Prostate gland (tissue), 2 donors: ENCODE data around the gene BRCC3. TPM values are rescaled to one million over a fixed set of nuclear protein-coding genes. Genes with fewer than 3 reads are reported as not detected.

Experiments
- DNase-seq: peaks from one replicate; pipeline ENCODE4 v3.0.0-alpha.2; 2019; ENCODE audit warnings: low spot score
- H3K27ac ChIP-seq, 2 donors: fragments of 200-600 bp; sonication (generic); 2 replicates each; pipeline ENCODE4 v1.5.1; 2017 to 2019
- H3K27me3 ChIP-seq: fragments of 200-600 bp; sonication (generic); replicated peaks from 2 replicates; pipeline ENCODE4 v1.5.1; 2019; ENCODE audit not compliant: insufficient read depth
- H3K36me3 ChIP-seq, 2 donors: fragments of 200-600 bp; sonication (generic); 1 replicate in 1 of 2; 2 replicates in 1 of 2; pipeline versions ENCODE4 v1.5.1 to v1.8.1; 2017 to 2019
- H3K4me1 ChIP-seq: fragments of 200-600 bp; sonication (generic); replicated peaks from 2 replicates; pipeline ENCODE4 v1.5.1; 2019
- H3K4me3 ChIP-seq, 2 donors: fragments of 200-600 bp; sonication (generic); 2 replicates each; pipeline ENCODE4 v1.5.1; 2017 to 2019
- H3K9me3 ChIP-seq: fragments of 200-600 bp; sonication (generic); 2 replicates; pipeline ENCODE4 v1.5.1; 2017
- CTCF ChIP-seq, 4 experiments: fragments of 200-600 bp in 2 of 4; fragments of 450-650 bp in 2 of 4; sonication (generic) in 2 of 4; IDR thresholded peaks; 1 replicate in 3 of 4; 2 replicates in 1 of 4; pipeline ENCODE4 v1.5.1; 2016 to 2019; ENCODE audit warnings: antibody characterized with exemption in 4 of 4, mild to moderate bottlenecking in 2 of 4, moderate library complexity in 2 of 4
- POLR2A ChIP-seq: fragments of 450-650 bp; IDR thresholded peaks from one replicate; pipeline ENCODE4 v1.6.1; 2016; ENCODE audit warnings: antibody characterized with exemption, mild to moderate bottlenecking
- POLR2AphosphoS5 ChIP-seq: sonication (generic); formaldehyde crosslinking; IDR thresholded peaks from one replicate; pipeline ENCODE4 v1.6.1; 2017; ENCODE audit warnings: antibody characterized with exemption
- WGBS: methylation state at CpG from one replicate; pipeline ENCODE4 v1.1.5; 2018; 5-methylcytosine and 5-hydroxymethylcytosine counted together
- intact Hi-C: fragments of 100-400 bp; cut with DNase I; formaldehyde crosslinking; loops from one replicate; pipeline ENCODE4 v1.14.2; 2022
- total RNA-seq, 2 donors: library from RNA; depleted of rRNA; stranded (reverse); fragments of >200 nt; gene quantifications; one replicate each; pipeline ENCODE4 v1.1.0, GENCODE V29; 2016

BRCC3 gene
- total RNA-seq, 2 donors from 2014 or later = 10.0 to 19.3 TPM

- no peaks in the 10 kb centered on the region for H3K27me3 ChIP-seq
- intact Hi-C loops = no loop called here
- H3K4me3 ChIP-seq = no peak overlapping the region
- no peaks in the 10 kb centered on the region for H3K36me3 ChIP-seq
- WGBS = 85% methylated on average over 2 of the region's 5 CpGs
- H3K27ac ChIP-seq = no peak overlapping the region
- no peaks in the 10 kb centered on the region for H3K9me3 ChIP-seq
- TF ChIP-seq POLR2A (no peak), POLR2AphosphoS5 (no peak), CTCF (IDR thresholded peaks at IDR 0.05) (no peak)
- no peak for DNase-seq
- no peaks in the 10 kb centered on the region for H3K4me1 ChIP-seq
Measured at GRCh38 chrX:155031657-155032056, 39.7 kb upstream of the BRCC3 start.

DNA sequence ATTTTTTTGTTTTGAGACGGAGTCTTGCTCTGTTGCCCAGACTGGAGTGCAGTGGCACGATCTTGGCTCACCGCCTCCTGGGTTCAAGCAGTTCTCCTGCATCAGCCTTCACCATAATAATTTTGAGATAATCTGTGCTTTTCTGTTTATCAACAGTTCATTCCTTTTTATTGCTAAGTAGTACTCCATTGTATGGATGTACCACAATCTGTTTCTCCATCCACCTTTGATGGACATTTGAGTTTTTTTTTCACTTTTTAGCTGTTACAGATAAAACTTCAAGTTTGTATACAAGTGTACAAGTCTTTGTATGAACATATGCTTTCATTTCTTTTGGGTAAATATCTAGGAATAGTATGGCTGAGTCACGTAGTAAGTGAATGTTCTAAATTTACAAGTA lies 35.6 kb upstream of the BRCC3 start:
- 96% methylated on average over 4 of the region's 4 CpGs for WGBS
- no peaks in the 10 kb centered on the region for H3K4me1 ChIP-seq
- intact Hi-C loops = no loop called here

DNA sequence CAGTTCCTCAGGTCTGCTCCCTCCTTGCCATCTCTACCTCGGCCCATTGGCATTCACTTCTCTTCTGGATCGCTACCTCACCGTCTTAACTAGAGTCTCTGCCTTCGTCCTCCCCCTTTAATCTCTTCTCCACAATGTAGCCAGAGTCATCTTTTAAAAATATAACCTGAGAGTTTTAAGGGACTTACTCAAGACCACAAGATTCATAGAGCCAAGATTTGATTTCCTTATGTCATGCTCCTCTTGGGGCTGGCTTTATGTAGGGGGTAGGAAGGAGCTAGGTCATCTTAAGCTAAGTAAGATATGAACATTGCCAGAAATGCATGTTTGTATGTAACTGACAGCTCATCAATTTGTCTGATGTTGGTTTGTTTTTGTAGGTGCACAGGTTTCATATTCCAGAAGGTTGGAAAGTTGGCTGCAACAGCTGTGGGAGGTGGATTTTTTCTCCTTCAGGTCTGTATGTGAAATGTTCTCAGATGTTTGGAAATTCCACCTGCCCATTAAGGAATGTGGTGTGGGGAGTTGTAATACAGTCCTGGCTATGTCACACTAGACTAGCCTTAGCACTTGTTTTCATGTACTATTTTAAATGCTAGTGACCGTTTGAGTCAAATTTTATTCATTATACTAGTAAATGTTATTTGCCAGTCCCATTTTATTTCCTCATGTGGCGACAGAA lies 25.0 kb upstream of the BRCC3 start:
- no peaks in the 10 kb centered on the region for H3K36me3 ChIP-seq
- no peaks in the 10 kb centered on the region for H3K9me3 ChIP-seq
- H3K27ac ChIP-seq = no peak overlapping the region
- intact Hi-C loops = no loop called here
- 87% methylated on average over 6 of the region's 6 CpGs for WGBS
- no peak for DNase-seq
- H3K4me3 ChIP-seq = no peak overlapping the region
- TF ChIP-seq POLR2A (no peak), CTCF (IDR thresholded peaks at IDR 0.05) (no peak), POLR2AphosphoS5 (no peak)
- no peaks in the 10 kb centered on the region for H3K4me1 ChIP-seq
- no peaks in the 10 kb centered on the region for H3K27me3 ChIP-seq

More for the DNA sequence above, 35.6 kb upstream of the BRCC3 start:
- Histone ChIP-seq H3K4me3 (no peak overlapping the region), H3K27ac (no peak overlapping the region), H3K9me3 (no peaks in the 10 kb centered on the region), H3K36me3 (no peaks in the 10 kb centered on the region), H3K27me3 (no peaks in the 10 kb centered on the region)
- no peak for DNase-seq
- TF ChIP-seq POLR2A (no peak), CTCF (IDR thresholded peaks at IDR 0.05) (no peak), POLR2AphosphoS5 (no peak)

GRCh38 chrX:155046811-155047528 lies 24.3 kb upstream of the BRCC3 start:
- intact Hi-C loops = no loop called here
- no peaks in the 10 kb centered on the region for H3K36me3 ChIP-seq
- no peaks in the 10 kb centered on the region for H3K4me1 ChIP-seq
- no peak for TF ChIP-seq POLR2A
- H3K9me3 ChIP-seq = no peaks in the 10 kb centered on the region
- no peak overlapping the region for H3K27ac ChIP-seq
- DNase-seq = no peak
- no peak overlapping the region for H3K4me3 ChIP-seq
- WGBS = 88% methylated on average over 5 of the region's 5 CpGs
- H3K27me3 ChIP-seq = no peaks in the 10 kb centered on the region

DNA sequence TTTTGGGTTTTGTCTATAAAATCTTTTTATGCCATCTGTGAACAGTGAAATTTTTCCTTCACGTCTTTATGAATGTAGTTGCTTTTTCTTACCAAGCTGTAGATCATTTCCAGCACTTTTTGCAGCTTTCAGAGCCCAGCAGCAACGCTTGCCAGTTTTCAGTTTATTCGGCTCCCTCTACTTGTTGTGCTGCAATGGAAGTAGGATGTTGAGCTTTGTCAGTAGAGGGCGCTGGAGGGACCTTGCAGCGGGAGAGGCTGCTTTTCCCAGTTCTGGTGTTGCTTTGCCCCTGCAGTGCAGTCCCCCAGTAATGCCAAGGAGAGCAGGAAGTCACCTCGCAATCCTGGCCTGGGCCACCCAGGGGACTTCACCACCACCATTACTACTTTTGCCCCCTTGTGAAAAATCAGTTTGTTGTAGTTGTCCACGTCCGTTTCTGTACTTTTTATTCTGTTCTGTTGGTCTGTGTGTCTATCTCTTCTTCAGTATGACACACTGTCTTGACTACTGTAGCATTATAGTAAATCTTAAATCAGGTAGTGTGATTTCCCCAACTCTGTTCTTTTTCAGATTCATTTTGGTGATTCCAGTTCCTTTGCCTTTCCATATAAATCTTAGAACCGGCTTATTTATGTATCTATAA lies 22.2 kb upstream of the BRCC3 start:
- intact Hi-C loops = no loop called here
- no peaks in the 10 kb centered on the region for H3K4me1 ChIP-seq
- WGBS = 44% methylated on average over 9 of the region's 9 CpGs
- H3K9me3 ChIP-seq = no peaks in the 10 kb centered on the region
- no peak for TF ChIP-seq POLR2A
- no peak for TF ChIP-seq CTCF (IDR thresholded peaks at IDR 0.05)
- no peak for TF ChIP-seq POLR2AphosphoS5
- H3K27me3 ChIP-seq = no peaks in the 10 kb centered on the region
- H3K4me3 ChIP-seq = no peak overlapping the region
- no peak overlapping the region for H3K27ac ChIP-seq
- H3K36me3 ChIP-seq = no peaks in the 10 kb centered on the region
- DNase-seq = no peak
